Right atrium auricular region (tissue), 2 donors: Measurements from ENCODE around the gene SLC39A6. TPM values are rescaled to one million over a fixed set of nuclear protein-coding genes. Genes with fewer than 3 reads are reported as not detected.

Experiments
- DNase-seq: peaks from one replicate; pipeline ENCODE4 v3.0.0-alpha.2; 2019; ENCODE audit warnings: low spot score
- H3K27ac ChIP-seq, 2 donors: fragments of 200-600 bp; sonication (generic); 1 replicate in 1 of 2; 2 replicates in 1 of 2; pipeline ENCODE4 v1.5.1; 2016 to 2019
- H3K27me3 ChIP-seq, 2 donors: fragments of 200-600 bp; sonication (generic); one replicate each; pipeline versions ENCODE4 v1.5.1 to v1.6.0; 2017 to 2019
- H3K36me3 ChIP-seq: fragments of 200-600 bp; sonication (generic); one replicate; pipeline ENCODE4 v1.5.1; 2016
- H3K4me1 ChIP-seq, 2 donors: fragments of 200-600 bp; sonication (generic); one replicate each; pipeline versions ENCODE4 v1.5.1 to v1.6.0; 2017 to 2019
- H3K4me3 ChIP-seq, 2 donors: fragments of 200-600 bp; sonication (generic); 1 replicate in 1 of 2; 2 replicates in 1 of 2; pipeline ENCODE4 v1.5.1; 2017 to 2019; ENCODE audit warnings: mild to moderate bottlenecking in 1 of 2, moderate library complexity in 1 of 2
- H3K9me3 ChIP-seq, 2 donors: fragments of 200-600 bp; sonication (generic); one replicate each; pipeline ENCODE4 v1.5.1; 2019
- total RNA-seq, 2 donors: library from RNA; depleted of rRNA; stranded (reverse); fragments of >200 nt; gene quantifications; one replicate each; pipeline ENCODE4 v1.1.0, GENCODE V29; 2016
- TF ChIP-seq, protein P1 (sequence below), 2 donors: fragments of 200-600 bp; sonication (generic); IDR thresholded peaks; one replicate each; pipeline ENCODE4 v1.5.1; 2019; ENCODE audit warnings: antibody characterized with exemption in 2 of 2

Gene SLC39A6
- total RNA-seq, 2 donors from 2014 or later = 15.9 to 20.0 TPM

DNA sequence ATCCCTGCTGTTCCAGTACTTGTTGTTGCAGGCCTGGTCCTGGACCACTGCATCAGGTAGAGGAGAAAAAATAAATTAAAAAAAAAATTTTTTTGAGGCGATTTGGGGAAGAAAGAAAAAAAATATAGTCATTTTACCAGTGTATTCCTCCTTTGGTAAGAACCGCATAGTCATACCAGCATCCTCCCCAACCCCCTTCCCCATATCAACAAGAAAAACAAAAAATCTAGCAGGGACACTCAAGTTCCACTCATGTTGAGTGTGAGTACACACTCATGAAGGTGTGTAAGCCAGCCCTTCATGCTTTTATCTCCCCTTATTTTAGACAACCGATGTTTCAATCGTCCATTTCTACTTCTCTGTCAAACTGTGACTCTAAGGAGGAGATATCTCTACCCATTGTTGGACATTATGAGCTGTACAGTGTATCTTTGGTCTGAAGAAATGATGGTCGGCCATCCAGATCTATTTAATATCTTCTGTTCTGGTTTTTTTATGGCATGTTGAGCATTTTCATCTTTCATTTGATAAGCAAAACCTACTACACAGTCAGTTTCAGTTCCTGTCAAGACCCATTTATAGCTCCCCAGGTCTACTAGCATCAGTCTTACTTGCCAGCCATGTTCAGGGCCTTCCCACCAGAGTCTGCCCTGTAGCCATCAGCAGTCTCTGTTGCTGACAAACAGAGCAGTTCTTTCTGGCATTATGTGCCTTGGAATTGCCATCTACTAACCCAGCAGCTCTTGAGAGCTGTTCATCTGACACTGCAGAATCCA lies 20.6 kb upstream of the SLC39A6 start:
- Histone ChIP-seq H3K27me3 (no peaks in the 10 kb centered on the region), H3K4me3 (no peak overlapping the region), H3K27ac (no peak overlapping the region), H3K36me3 (peaks cover 62% of the 10 kb centered on the region), H3K4me1 (no peaks in the 10 kb centered on the region), H3K9me3 (no peaks in the 10 kb centered on the region)
- DNase-seq = no peak
- TF ChIP-seq, protein P1, sequence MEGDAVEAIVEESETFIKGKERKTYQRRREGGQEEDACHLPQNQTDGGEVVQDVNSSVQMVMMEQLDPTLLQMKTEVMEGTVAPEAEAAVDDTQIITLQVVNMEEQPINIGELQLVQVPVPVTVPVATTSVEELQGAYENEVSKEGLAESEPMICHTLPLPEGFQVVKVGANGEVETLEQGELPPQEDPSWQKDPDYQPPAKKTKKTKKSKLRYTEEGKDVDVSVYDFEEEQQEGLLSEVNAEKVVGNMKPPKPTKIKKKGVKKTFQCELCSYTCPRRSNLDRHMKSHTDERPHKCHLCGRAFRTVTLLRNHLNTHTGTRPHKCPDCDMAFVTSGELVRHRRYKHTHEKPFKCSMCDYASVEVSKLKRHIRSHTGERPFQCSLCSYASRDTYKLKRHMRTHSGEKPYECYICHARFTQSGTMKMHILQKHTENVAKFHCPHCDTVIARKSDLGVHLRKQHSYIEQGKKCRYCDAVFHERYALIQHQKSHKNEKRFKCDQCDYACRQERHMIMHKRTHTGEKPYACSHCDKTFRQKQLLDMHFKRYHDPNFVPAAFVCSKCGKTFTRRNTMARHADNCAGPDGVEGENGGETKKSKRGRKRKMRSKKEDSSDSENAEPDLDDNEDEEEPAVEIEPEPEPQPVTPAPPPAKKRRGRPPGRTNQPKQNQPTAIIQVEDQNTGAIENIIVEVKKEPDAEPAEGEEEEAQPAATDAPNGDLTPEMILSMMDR (IDR thresholded peaks at IDR 0.05) = no peak

DNA sequence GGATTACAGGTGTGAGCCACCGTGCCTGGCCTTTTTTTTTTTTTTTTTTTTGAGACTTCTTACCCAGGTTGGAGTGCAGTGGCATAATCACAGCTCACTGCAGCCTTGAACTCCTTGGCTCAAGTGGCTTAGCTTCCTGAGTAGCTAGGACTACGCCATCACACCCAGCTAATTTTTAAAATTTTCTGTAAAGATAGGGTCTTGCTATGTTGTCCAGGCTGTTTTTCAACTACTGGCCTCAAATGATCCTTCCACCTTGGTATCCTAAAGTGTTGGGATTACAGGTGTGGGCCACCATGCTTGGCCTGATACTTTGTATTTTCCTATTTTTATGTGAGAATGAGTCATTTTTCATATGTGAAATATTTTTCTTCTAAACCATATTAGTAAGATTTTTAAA lies 14.3 kb upstream of the SLC39A6 start:
- no peaks in the 10 kb centered on the region for H3K4me1 ChIP-seq
- H3K27me3 ChIP-seq = no peaks in the 10 kb centered on the region
- no peak for DNase-seq
- no peak overlapping the region for H3K4me3 ChIP-seq
- H3K9me3 ChIP-seq = no peaks in the 10 kb centered on the region
- no peak overlapping the region for H3K27ac ChIP-seq
- TF ChIP-seq, protein P1 (IDR thresholded peaks at IDR 0.05) = no peak
- H3K36me3 ChIP-seq = peaks cover 97% of the 10 kb centered on the region

DNA sequence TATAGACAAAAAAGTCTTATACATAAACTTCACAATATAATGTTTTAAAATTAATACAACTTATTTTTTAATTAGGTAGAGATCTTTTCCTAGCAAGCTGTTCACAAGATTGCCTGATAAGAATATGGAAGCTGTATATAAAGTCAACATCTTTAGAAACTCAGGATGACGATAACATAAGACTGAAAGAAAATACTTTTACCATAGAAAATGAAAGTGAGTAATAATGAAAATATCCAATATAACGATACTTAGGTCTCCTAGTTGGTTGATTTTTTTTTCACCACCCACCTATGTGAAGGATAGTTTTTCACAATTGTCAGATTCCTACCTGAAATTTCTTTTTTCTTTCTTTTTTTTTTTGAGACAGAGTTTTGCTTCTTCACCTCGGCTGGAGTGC lies 13.6 kb upstream of the SLC39A6 start:
- H3K4me1 ChIP-seq = no peaks in the 10 kb centered on the region
- no peak overlapping the region for H3K4me3 ChIP-seq
- no peaks in the 10 kb centered on the region for H3K9me3 ChIP-seq
- no peak overlapping the region for H3K27ac ChIP-seq
- DNase-seq = no peak
- TF ChIP-seq, protein P1 (IDR thresholded peaks at IDR 0.05) = no peak
- H3K27me3 ChIP-seq = no peaks in the 10 kb centered on the region
- H3K36me3 ChIP-seq = peaks cover 97% of the 10 kb centered on the region

DNA sequence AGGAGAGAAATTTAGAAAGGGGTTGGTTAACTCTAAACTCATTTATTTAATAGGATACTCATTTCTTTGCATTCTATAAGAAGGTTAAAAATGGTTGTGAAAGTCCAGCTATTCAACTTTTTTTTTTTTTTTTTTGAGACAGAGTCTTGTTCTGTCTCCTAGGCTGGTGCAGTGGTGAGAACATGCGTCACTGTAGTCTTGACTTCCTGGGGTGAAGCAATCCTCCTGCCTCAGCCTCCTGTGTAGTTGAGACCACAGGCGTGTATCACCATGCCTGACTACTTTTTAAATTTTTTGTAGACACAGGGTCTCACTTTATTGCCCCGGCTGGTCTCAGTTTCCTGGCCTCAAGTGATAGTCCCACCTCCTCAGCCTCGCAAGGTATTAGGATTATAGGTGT lies 12.4 kb upstream of the SLC39A6 start:
- H3K4me1 ChIP-seq = no peaks in the 10 kb centered on the region
- DNase-seq = no peak
- TF ChIP-seq, protein P1 (IDR thresholded peaks at IDR 0.05) = no peak
- no peaks in the 10 kb centered on the region for H3K9me3 ChIP-seq
- H3K27me3 ChIP-seq = no peaks in the 10 kb centered on the region
- peaks cover 97% of the 10 kb centered on the region for H3K36me3 ChIP-seq
- H3K27ac ChIP-seq = no peak overlapping the region
- no peak overlapping the region for H3K4me3 ChIP-seq

DNA sequence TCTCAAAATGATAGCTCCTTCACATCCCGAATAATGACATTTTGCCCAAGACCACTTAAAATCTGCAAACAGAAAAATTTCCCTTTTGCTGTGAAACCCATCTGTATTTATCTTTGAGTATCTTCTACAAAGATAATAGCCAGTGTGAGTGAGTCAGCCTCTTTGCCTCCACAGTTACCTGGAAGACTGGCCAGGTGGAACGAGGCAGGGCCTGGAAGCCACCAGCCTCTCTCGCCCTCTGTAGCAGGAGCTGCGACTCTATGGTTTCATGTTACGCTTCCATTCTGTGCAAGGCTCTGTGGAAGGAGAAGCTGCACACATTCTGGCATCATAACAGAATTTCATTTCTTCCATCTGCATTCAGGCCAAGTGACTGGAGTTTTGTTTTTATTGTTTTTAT lies 10.1 kb upstream of the SLC39A6 start:
- Histone ChIP-seq H3K27ac (no peak overlapping the region), H3K4me3 (no peak overlapping the region), H3K9me3 (no peaks in the 10 kb centered on the region), H3K4me1 (no peaks in the 10 kb centered on the region), H3K36me3 (peaks cover 78% of the 10 kb centered on the region), H3K27me3 (no peaks in the 10 kb centered on the region)
- DNase-seq = no peak
- TF ChIP-seq, protein P1 (IDR thresholded peaks at IDR 0.05) = no peak

DNA sequence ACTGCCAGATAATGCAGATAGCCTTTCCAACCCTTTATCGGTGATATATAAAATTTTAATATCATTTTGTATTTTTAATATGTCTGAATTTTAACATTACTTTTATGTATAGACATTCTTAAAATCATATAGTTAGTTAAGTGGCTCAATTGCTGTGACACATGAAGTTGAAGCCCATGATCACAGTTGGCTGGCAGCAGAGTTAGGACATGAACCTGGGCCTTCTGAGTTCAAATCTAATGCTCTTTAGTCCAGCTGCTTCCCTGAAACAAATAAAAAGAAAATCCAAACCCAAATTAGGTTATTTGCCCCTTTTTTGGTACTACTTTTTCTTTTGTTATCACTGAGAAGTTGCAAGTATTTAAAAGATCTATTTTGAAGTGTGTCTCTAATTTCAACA lies 6.1 kb upstream of the SLC39A6 start:
- H3K36me3 ChIP-seq = peaks cover 39% of the 10 kb centered on the region

More for the DNA sequence above, 6.1 kb upstream of the SLC39A6 start:
- Histone ChIP-seq H3K27me3 (no peaks in the 10 kb centered on the region), H3K4me3 (no peak overlapping the region), H3K27ac (no peak overlapping the region), H3K9me3 (no peaks in the 10 kb centered on the region), H3K4me1 (peaks cover 0 to 26% of the 10 kb centered on the region in 2 donors)
- no peak for DNase-seq
- TF ChIP-seq, protein P1 (IDR thresholded peaks at IDR 0.05) = no peak
